ENCODE results near the gene CBLC.
"Not testable (repeated sequence)": the region's sequence is repeated elsewhere in the genome, so short reads cannot be mapped to it uniquely, and the experiment has no call there.

CBLC gene

GRCh38 chr19:44823373-44823698 lies 45.6 kb downstream of the CBLC start:
- H3K23ac ChIP-seq (ENCODE audit: low read length), result no peak overlapping the region
- no peaks in the 10 kb centered on the region for H3K27me3 ChIP-seq (ENCODE audit: insufficient read depth, low read length, poor library complexity)
- no CpG with 5 or more reads among the region's 4 CpGs for WGBS (ENCODE audit: extremely low coverage, insufficient coverage, low lambda C conversion rate)
- no peak overlapping the region for H2BK120ac ChIP-seq (ENCODE audit: low read depth, low read length)
- no peak overlapping the region for H3K9ac ChIP-seq (ENCODE audit: low read length)
- H3K18ac ChIP-seq (ENCODE audit: low read length), result no peak overlapping the region
- no peaks in the 10 kb centered on the region for H3K79me2 ChIP-seq (ENCODE audit: control insufficient read depth, insufficient read depth, low read length)
- H4K8ac ChIP-seq (ENCODE audit: low read depth, low read length), result no peak overlapping the region
- no peak overlapping the region for H2BK15ac ChIP-seq (replicated peaks; ENCODE audit: low read depth)
- H2BK5ac ChIP-seq (ENCODE audit: low read length), result no peak overlapping the region
- no peak overlapping the region for H4K5ac ChIP-seq (ENCODE audit: low read length)
- H2AK5ac ChIP-seq (ENCODE audit: low read length), result no peak overlapping the region
- H3K4ac ChIP-seq (ENCODE audit: low read depth, low read length), result no peak overlapping the region
- H3K56ac ChIP-seq (ENCODE audit: low read length), result no peak overlapping the region
- H3K79me1 ChIP-seq (ENCODE audit: low read length), result no peaks in the 10 kb centered on the region
- no peak for DNase-seq
- no peaks in the 10 kb centered on the region for H3K4me1 ChIP-seq (ENCODE audit: control insufficient read depth, low read depth, low read length)
- H3K4me3 ChIP-seq (ENCODE audit: low read length), result no peak overlapping the region
- no peak overlapping the region for H3K27ac ChIP-seq (ENCODE audit: low read depth, low read length)
- H3K36me3 ChIP-seq (ENCODE audit: control insufficient read depth, insufficient read depth, low read length), result no peaks in the 10 kb centered on the region
- H3K4me2 ChIP-seq (ENCODE audit: low read length), result no peak overlapping the region

GRCh38 chr19:44824761-44825160 lies 47.1 kb downstream of the CBLC start:
- H3K23ac ChIP-seq (ENCODE audit: low read length), result no peak overlapping the region
- WGBS (ENCODE audit: extremely low coverage, insufficient coverage, low lambda C conversion rate), result no CpG with 5 or more reads among the region's 4 CpGs
- no peak overlapping the region for H3K4me3 ChIP-seq (ENCODE audit: low read length)
- no peak overlapping the region for H2BK15ac ChIP-seq (replicated peaks; ENCODE audit: low read depth)
- no peaks in the 10 kb centered on the region for H3K36me3 ChIP-seq (ENCODE audit: control insufficient read depth, insufficient read depth, low read length)
- no peak overlapping the region for H3K27ac ChIP-seq (ENCODE audit: low read depth, low read length)
- H3K4me1 ChIP-seq (ENCODE audit: control insufficient read depth, low read depth, low read length), result no peaks in the 10 kb centered on the region
- H3K27me3 ChIP-seq (ENCODE audit: insufficient read depth, low read length, poor library complexity), result no peaks in the 10 kb centered on the region
- H3K9ac ChIP-seq (ENCODE audit: low read length), result no peak overlapping the region
- no peak overlapping the region for H3K4ac ChIP-seq (ENCODE audit: low read depth, low read length)
- no peaks in the 10 kb centered on the region for H3K79me2 ChIP-seq (ENCODE audit: control insufficient read depth, insufficient read depth, low read length)
- H3K18ac ChIP-seq (ENCODE audit: low read length), result no peak overlapping the region
- H3K79me1 ChIP-seq (ENCODE audit: low read length), result no peaks in the 10 kb centered on the region
- H2AK5ac ChIP-seq (ENCODE audit: low read length), result no peak overlapping the region
- no peak overlapping the region for H3K4me2 ChIP-seq (ENCODE audit: low read length)
- no peak overlapping the region for H3K56ac ChIP-seq (ENCODE audit: low read length)
- H2BK5ac ChIP-seq (ENCODE audit: low read length), result no peak overlapping the region
- H4K8ac ChIP-seq (ENCODE audit: low read depth, low read length), result no peak overlapping the region
- H2BK120ac ChIP-seq (ENCODE audit: low read depth, low read length), result no peak overlapping the region
- DNase-seq, result no peak
- H4K5ac ChIP-seq (ENCODE audit: low read length), result no peak overlapping the region

- not testable (repeated sequence) for H2BK5ac ChIP-seq (ENCODE audit: low read length); H3K36me3 ChIP-seq (ENCODE audit: control insufficient read depth, insufficient read depth, low read length); H3K27ac ChIP-seq (ENCODE audit: low read depth, low read length); H3K56ac ChIP-seq (ENCODE audit: low read length); H4K5ac ChIP-seq (ENCODE audit: low read length); H2BK15ac ChIP-seq (replicated peaks; ENCODE audit: low read depth); H2BK120ac ChIP-seq (ENCODE audit: low read depth, low read length); DNase-seq; H3K4me3 ChIP-seq (ENCODE audit: low read length); H2AK5ac ChIP-seq (ENCODE audit: low read length); H3K79me1 ChIP-seq (ENCODE audit: low read length); H3K4me2 ChIP-seq (ENCODE audit: low read length); H3K23ac ChIP-seq (ENCODE audit: low read length); H3K27me3 ChIP-seq (ENCODE audit: insufficient read depth, low read length, poor library complexity); H3K18ac ChIP-seq (ENCODE audit: low read length); H3K9ac ChIP-seq (ENCODE audit: low read length); H3K4ac ChIP-seq (ENCODE audit: low read depth, low read length); H4K8ac ChIP-seq (ENCODE audit: low read depth, low read length); H3K79me2 ChIP-seq (ENCODE audit: control insufficient read depth, insufficient read depth, low read length); H3K4me1 ChIP-seq (ENCODE audit: control insufficient read depth, low read depth, low read length)
- WGBS (ENCODE audit: extremely low coverage, insufficient coverage, low lambda C conversion rate), result no CpG with 5 or more reads among the region's 6 CpGs
Observed at GRCh38 chr19:44832875-44833274, 55.2 kb downstream of the CBLC start.

GRCh38 chr19:44834399-44834798 lies 56.7 kb downstream of the CBLC start:
- WGBS (ENCODE audit: extremely low coverage, insufficient coverage, low lambda C conversion rate), result no CpG with 5 or more reads among the region's 8 CpGs
- not testable (repeated sequence) for H3K18ac ChIP-seq (ENCODE audit: low read length); H3K56ac ChIP-seq (ENCODE audit: low read length); H3K27me3 ChIP-seq (ENCODE audit: insufficient read depth, low read length, poor library complexity); H4K5ac ChIP-seq (ENCODE audit: low read length); H3K36me3 ChIP-seq (ENCODE audit: control insufficient read depth, insufficient read depth, low read length); H3K9ac ChIP-seq (ENCODE audit: low read length); H3K79me2 ChIP-seq (ENCODE audit: control insufficient read depth, insufficient read depth, low read length); H3K4me2 ChIP-seq (ENCODE audit: low read length); H2AK5ac ChIP-seq (ENCODE audit: low read length); H2BK5ac ChIP-seq (ENCODE audit: low read length); H4K8ac ChIP-seq (ENCODE audit: low read depth, low read length); H3K4ac ChIP-seq (ENCODE audit: low read depth, low read length); H3K4me3 ChIP-seq (ENCODE audit: low read length); DNase-seq; H2BK120ac ChIP-seq (ENCODE audit: low read depth, low read length); H3K79me1 ChIP-seq (ENCODE audit: low read length); H3K4me1 ChIP-seq (ENCODE audit: control insufficient read depth, low read depth, low read length); H2BK15ac ChIP-seq (replicated peaks; ENCODE audit: low read depth); H3K23ac ChIP-seq (ENCODE audit: low read length); H3K27ac ChIP-seq (ENCODE audit: low read depth, low read length)

- Histone ChIP-seq H3K9ac (ENCODE audit: low read length) (no peak overlapping the region), H4K5ac (ENCODE audit: low read length) (no peak overlapping the region), H3K18ac (ENCODE audit: low read length) (no peak overlapping the region), H3K79me2 (ENCODE audit: control insufficient read depth, insufficient read depth, low read length) (no peaks in the 10 kb centered on the region), H3K4ac (ENCODE audit: low read depth, low read length) (no peak overlapping the region), H3K36me3 (ENCODE audit: control insufficient read depth, insufficient read depth, low read length) (no peaks in the 10 kb centered on the region), H3K27me3 (ENCODE audit: insufficient read depth, low read length, poor library complexity) (no peaks in the 10 kb centered on the region), H3K23ac (ENCODE audit: low read length) (no peak overlapping the region), H3K4me3 (ENCODE audit: low read length) (no peak overlapping the region), H3K4me1 (ENCODE audit: control insufficient read depth, low read depth, low read length) (no peaks in the 10 kb centered on the region), H2BK5ac (ENCODE audit: low read length) (no peak overlapping the region), H2AK5ac (ENCODE audit: low read length) (no peak overlapping the region), H3K4me2 (ENCODE audit: low read length) (no peak overlapping the region), H2BK120ac (ENCODE audit: low read depth, low read length) (no peak overlapping the region), H3K27ac (ENCODE audit: low read depth, low read length) (no peak overlapping the region), H3K79me1 (ENCODE audit: low read length) (no peaks in the 10 kb centered on the region), H3K56ac (ENCODE audit: low read length) (no peak overlapping the region), H4K8ac (ENCODE audit: low read depth, low read length) (no peak overlapping the region), H2BK15ac (replicated peaks; ENCODE audit: low read depth) (no peak overlapping the region)
- DNase-seq, result peak; percentile 59
- no CpG with 5 or more reads among the region's 2 CpGs for WGBS (ENCODE audit: extremely low coverage, insufficient coverage, low lambda C conversion rate)
Observed at GRCh38 chr19:44839276-44839675, 61.6 kb downstream of the CBLC start.

GRCh38 chr19:44840811-44841210 lies 63.1 kb downstream of the CBLC start:
- Histone ChIP-seq H3K27me3 (ENCODE audit: insufficient read depth, low read length, poor library complexity) (no peaks in the 10 kb centered on the region), H3K18ac (ENCODE audit: low read length) (no peak overlapping the region), H3K4ac (ENCODE audit: low read depth, low read length) (no peak overlapping the region), H3K27ac (ENCODE audit: low read depth, low read length) (no peak overlapping the region), H3K4me2 (ENCODE audit: low read length) (no peak overlapping the region), H2BK5ac (ENCODE audit: low read length) (no peak overlapping the region), H2BK120ac (ENCODE audit: low read depth, low read length) (no peak overlapping the region), H3K23ac (ENCODE audit: low read length) (no peak overlapping the region), H3K36me3 (ENCODE audit: control insufficient read depth, insufficient read depth, low read length) (no peaks in the 10 kb centered on the region), H2BK15ac (replicated peaks; ENCODE audit: low read depth) (no peak overlapping the region), H3K4me3 (ENCODE audit: low read length) (no peak overlapping the region), H2AK5ac (ENCODE audit: low read length) (no peak overlapping the region), H3K79me2 (ENCODE audit: control insufficient read depth, insufficient read depth, low read length) (no peaks in the 10 kb centered on the region), H4K8ac (ENCODE audit: low read depth, low read length) (no peak overlapping the region), H3K56ac (ENCODE audit: low read length) (no peak overlapping the region), H3K9ac (ENCODE audit: low read length) (no peak overlapping the region), H4K5ac (ENCODE audit: low read length) (no peak overlapping the region), H3K4me1 (ENCODE audit: control insufficient read depth, low read depth, low read length) (no peaks in the 10 kb centered on the region), H3K79me1 (ENCODE audit: low read length) (no peaks in the 10 kb centered on the region)
- no CpG with 5 or more reads among the region's 7 CpGs for WGBS (ENCODE audit: extremely low coverage, insufficient coverage, low lambda C conversion rate)
- DNase-seq, result no peak

All from mesendoderm (in vitro differentiated cells).